ENCODE measurements around the gene C3.
"Not testable (repeated sequence)": the region's sequence is repeated elsewhere in the genome, so short reads cannot be mapped to it uniquely, and the experiment has no call there.

The C3 gene

DNA sequence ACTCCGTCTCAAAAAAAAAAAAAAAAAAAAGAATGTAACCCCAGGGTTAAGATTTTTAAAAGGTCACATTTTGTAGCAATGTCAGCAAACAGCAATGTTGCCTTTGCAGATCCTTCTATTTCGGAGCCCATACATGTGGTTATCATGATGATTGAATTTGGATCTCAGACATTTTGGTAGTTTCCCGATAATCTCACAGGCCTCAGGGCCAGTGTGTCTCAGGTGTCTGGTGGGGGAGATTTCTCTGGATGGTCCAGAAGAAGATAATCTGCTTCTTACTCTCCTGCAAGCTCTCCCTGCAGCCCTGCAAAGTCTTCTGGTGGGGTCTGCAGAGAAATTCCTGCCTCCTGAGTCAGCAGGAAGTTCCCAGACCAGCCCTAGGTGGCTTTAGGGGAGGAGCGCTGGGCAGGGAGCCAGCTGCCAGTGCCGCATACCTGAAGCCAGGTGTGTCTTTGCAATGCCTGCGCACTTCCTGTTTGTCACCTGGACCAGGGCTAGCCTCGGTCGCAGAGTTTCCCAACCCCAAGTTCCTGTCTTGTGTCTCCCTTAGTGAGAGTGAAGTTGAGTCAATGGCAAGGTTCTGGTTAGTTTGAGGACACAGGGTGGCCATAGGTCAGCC, 45.4 kb upstream of the C3 start:
- TF ChIP-seq, protein P1, sequence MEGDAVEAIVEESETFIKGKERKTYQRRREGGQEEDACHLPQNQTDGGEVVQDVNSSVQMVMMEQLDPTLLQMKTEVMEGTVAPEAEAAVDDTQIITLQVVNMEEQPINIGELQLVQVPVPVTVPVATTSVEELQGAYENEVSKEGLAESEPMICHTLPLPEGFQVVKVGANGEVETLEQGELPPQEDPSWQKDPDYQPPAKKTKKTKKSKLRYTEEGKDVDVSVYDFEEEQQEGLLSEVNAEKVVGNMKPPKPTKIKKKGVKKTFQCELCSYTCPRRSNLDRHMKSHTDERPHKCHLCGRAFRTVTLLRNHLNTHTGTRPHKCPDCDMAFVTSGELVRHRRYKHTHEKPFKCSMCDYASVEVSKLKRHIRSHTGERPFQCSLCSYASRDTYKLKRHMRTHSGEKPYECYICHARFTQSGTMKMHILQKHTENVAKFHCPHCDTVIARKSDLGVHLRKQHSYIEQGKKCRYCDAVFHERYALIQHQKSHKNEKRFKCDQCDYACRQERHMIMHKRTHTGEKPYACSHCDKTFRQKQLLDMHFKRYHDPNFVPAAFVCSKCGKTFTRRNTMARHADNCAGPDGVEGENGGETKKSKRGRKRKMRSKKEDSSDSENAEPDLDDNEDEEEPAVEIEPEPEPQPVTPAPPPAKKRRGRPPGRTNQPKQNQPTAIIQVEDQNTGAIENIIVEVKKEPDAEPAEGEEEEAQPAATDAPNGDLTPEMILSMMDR (IDR thresholded peaks at IDR 0.05; ENCODE audit: low read depth, low read length, missing control alignments): no peak
- no peak for DNase-seq (ENCODE audit: extremely low read depth, low read depth)
- H3K4me3 ChIP-seq (replicated peaks; ENCODE audit: low read depth, low read length): no peak overlapping the region

GRCh38 chr19:6762253-6762797, 41.9 kb upstream of the C3 start:
- not testable (repeated sequence) for DNase-seq (ENCODE audit: extremely low read depth, low read depth); H3K4me3 ChIP-seq (replicated peaks; ENCODE audit: low read depth, low read length)

- TF ChIP-seq, protein P1 (IDR thresholded peaks at IDR 0.05; ENCODE audit: low read depth, low read length, missing control alignments): no peak
- DNase-seq (ENCODE audit: extremely low read depth, low read depth): no peak
- H3K4me3 ChIP-seq (replicated peaks; ENCODE audit: low read depth, low read length): no peak overlapping the region
Measured at GRCh38 chr19:6761053-6761676, 40.7 kb upstream of the C3 start.

GRCh38 chr19:6760606-6761005, 40.2 kb upstream of the C3 start:
- TF ChIP-seq, protein P1 (IDR thresholded peaks at IDR 0.05; ENCODE audit: low read depth, low read length, missing control alignments): no peak
- H3K4me3 ChIP-seq (replicated peaks; ENCODE audit: low read depth, low read length): no peak overlapping the region
- DNase-seq (ENCODE audit: extremely low read depth, low read depth): no peak

GRCh38 chr19:6754653-6755463, 34.4 kb upstream of the C3 start:
- no peak for DNase-seq (ENCODE audit: extremely low read depth, low read depth)
- H3K4me3 ChIP-seq (replicated peaks; ENCODE audit: low read depth, low read length): no peak overlapping the region
- TF ChIP-seq, protein P1 (IDR thresholded peaks at IDR 0.05; ENCODE audit: low read depth, low read length, missing control alignments): no peak

- DNase-seq (ENCODE audit: extremely low read depth, low read depth): no peak
- TF ChIP-seq, protein P1 (IDR thresholded peaks at IDR 0.05; ENCODE audit: low read depth, low read length, missing control alignments): no peak
- no peak overlapping the region for H3K4me3 ChIP-seq (replicated peaks; ENCODE audit: low read depth, low read length)
Measured at GRCh38 chr19:6754136-6754535, 33.7 kb upstream of the C3 start.

Measured in HFF-Myc (cell line).